HG03457 (cell line): ENCODE data around the gene WTAP.
"Not testable (repeated sequence)": the region's sequence is repeated elsewhere in the genome, so short reads cannot be mapped to it uniquely, and the experiment has no call there.

Source experiments
- ATAC-seq: cut with Tn5 transposase; IDR thresholded peaks from one replicate; pipeline ENCODE4 v1.9.1; 2021; ENCODE audit warnings: moderate number of reproducible peaks; ENCODE audit not compliant: unreplicated experiment

WTAP gene

DNA sequence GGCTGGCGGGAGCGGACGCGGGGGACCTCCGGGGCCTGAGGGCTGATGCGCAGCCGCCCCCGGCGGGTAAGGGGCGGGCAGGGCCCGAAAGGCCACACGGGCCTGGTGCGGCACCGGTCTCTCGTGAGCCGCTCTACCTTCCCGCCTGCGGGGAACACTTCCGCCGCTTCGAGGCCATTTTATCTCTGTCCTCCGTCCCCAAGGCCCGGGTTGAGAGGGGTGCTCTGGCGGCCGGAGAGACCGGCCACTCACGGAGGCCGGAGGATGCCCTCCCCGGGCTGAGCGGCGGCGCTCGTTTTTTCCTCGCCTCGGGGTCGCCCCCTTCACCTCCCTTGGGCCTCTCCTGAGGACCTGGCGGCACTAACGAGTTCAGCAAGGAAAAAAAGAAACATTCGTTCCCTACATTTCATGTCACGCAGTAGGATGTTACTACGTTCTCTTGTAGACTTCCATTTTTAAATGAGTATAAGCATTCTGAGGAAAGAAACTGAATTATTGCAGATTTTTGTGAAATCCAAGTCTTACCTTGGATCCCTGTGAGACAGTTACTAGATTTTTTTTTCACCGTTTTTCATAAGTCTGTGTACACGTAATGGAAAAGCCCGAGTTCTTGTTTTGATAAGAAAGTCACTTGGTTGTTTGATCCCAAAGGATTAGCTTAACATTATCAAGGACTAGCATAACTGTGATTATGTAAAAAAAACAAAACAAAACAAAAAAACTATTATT, 575 bp downstream of the WTAP start:
- ATAC-seq, result peak; percentile 27

GRCh38 chr6:159728531-159728964, 1.2 kb downstream of the WTAP start:
- ATAC-seq, result no peak

DNA sequence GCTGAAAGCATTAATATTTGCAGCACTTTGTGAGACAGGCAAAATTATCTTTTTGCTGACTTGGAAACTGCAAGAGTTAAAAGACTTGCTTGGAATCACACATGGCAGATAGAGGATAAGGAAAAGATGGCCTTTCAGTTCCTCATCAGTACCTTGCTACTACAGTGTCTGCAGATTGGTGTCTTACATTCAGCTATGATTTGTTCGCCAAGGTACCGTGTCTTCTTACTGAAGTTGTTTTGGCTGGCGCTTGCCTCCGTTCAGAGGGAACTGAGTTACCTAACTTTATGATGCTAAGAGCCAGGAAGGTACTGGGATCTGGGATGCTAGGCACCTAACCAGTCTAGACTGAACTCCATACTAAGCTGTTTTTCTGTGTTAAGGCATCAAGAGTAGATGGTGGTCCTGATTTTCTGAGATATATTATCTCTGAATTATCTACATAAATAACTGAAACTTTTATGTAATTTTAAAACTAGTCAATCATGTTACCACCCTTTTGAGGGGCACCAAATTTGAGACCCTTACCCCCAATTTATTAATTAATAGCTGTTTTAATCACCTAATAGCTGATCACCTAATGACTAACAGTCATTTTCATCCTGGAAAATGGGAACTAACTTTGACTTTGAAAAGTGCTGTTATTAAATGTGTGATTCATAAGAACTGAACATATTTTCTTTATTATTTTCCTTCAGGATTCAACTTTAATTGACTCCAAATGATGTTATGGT, 2.5 kb downstream of the WTAP start:
- ATAC-seq, result no peak

- no peak for ATAC-seq
Measured at GRCh38 chr6:159730332-159730676, 3.0 kb downstream of the WTAP start.

GRCh38 chr6:159732550-159732949, 5.2 kb downstream of the WTAP start:
- ATAC-seq, result not testable (repeated sequence)

DNA sequence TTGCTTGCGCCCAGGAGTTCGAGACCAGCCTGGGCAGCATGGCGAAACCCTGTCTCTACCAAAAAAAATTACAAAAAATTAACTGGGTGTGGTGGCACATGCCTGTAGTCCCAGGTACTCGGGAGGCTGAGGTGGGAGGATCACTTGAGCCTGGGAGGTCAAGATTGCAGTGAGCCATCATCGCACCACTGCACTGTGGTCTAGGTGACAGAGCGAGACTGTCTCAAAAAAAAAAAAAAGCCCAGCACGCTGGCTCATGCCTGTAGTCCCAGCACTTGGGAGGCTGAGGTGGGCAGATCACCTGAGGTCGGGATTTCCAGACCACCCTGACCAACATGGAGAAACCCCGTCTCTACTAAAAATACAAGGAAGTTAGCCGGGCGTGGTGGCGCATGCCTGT, 6.1 kb downstream of the WTAP start:
- ATAC-seq, result not testable (repeated sequence)

- ATAC-seq, result no peak
Measured at GRCh38 chr6:159736908-159737307, 9.6 kb downstream of the WTAP start.

GRCh38 chr6:159739341-159739740, 12.0 kb downstream of the WTAP start:
- ATAC-seq, result no peak

GRCh38 chr6:159742165-159742564, 14.9 kb downstream of the WTAP start:
- no peak for ATAC-seq

DNA sequence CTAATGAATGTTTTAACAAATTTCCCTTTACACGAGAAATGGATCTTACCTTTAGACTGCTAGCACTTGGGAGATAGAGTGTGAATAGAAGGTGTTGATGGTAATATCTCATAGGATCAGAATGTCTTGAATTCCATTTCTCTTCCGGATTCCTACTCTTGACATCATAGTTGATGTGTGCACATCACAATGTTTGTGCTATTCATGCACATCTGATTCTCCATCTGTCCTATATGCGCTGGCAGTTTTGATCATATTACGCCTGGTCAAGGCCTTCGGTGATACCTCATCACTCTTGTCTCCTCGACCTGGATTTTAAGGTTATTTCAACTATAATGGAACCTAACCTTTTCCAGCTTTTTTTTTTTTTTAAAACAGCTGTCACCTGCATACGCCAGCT, 17.8 kb downstream of the WTAP start:
- ATAC-seq, result no peak

- ATAC-seq, result no peak
Measured at GRCh38 chr6:159746759-159747158, 19.5 kb downstream of the WTAP start.

DNA sequence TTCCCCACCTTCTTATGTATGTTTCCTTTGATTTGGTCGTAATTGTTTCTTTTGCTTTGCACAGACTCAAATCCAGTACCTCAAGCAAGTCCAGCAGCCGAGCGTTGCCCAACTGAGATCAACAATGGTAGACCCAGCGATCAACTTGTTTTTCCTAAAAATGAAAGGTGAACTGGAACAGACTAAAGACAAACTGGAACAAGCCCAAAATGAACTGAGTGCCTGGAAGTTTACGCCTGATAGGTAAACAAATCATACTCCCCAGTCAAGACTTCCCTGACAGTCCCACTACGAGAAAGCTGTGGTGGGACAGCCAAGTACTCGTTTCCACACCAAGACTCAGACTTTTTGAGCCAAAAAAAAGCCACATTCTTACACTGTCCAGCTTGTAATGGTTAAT, 20.8 kb downstream of the WTAP start:
- ATAC-seq, result not testable (repeated sequence)

GRCh38 chr6:159751448-159751847, 24.1 kb downstream of the WTAP start:
- ATAC-seq, result no peak

DNA sequence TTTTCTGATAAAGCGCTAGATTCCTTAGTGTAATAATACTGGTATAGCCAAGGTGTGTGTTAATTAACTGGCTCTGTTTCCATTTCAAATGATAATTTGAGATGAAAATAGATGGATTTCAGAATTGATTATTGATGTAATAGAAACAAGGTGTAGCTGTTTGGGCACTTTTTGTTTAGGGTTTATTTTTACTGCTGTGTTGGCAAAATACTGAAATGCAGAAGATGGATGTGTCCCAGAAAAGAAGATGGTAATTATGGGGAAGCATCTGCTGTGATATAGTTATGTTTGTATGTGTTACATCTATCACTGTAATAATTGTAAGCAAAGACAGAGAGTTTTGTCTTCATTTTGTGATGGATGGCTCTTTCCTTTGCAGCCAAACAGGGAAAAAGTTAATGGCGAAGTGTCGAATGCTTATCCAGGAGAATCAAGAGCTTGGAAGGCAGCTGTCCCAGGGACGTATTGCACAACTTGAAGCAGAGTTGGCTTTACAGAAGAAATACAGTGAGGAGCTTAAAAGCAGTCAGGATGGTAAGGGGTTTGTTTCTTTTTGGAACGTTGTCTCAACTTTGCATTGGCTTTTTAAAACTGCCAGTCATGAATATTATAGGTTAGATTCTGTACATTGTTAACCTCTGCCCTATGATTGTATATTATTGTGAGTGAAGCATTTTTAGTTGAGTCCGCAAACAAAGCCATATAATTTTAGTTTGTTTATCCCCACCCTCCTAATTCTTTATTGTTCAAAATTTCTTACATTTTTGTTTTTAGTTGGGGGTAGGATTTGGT, 26.0 kb downstream of the WTAP start:
- no peak for ATAC-seq

GRCh38 chr6:159754401-159754800, 27.1 kb downstream of the WTAP start:
- ATAC-seq, result no peak

DNA sequence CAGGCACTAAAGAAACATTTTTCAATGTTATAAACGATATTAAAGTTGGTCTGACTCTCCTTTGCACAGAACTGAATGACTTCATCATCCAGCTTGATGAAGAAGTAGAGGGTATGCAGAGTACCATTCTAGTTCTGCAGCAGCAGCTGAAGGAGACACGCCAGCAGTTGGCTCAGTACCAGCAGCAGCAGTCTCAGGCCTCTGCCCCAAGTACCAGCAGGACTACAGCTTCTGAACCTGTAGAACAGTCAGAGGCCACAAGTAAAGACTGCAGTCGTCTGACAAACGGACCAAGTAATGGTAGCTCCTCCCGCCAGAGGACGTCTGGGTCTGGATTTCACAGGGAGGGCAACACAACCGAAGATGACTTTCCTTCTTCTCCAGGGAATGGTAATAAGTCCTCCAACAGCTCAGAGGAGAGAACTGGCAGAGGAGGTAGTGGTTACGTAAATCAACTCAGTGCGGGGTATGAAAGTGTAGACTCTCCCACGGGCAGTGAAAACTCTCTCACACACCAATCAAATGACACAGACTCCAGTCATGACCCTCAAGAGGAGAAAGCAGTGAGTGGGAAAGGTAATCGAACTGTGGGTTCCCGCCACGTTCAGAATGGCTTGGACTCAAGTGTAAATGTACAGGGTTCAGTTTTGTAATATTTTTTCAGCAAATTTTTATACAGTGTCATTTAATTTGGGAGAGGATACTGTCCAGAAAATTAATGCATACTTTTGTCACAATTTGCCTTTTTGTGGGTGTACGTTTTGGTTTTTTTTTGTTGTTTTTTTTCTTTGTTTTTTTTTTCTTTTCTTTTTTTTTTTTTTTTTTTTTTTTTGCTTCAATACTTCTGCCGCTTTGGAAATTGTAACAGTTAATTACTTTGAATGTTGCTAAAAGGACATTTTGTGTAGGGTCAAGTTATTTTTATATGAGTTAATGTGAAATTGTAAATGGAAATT, 27.9 kb downstream of the WTAP start:
- no peak for ATAC-seq

GRCh38 chr6:159756508-159756907, 29.2 kb downstream of the WTAP start:
- no peak for ATAC-seq

- ATAC-seq, result no peak
Measured at GRCh38 chr6:159758031-159759001, 31.0 kb downstream of the WTAP start.

DNA sequence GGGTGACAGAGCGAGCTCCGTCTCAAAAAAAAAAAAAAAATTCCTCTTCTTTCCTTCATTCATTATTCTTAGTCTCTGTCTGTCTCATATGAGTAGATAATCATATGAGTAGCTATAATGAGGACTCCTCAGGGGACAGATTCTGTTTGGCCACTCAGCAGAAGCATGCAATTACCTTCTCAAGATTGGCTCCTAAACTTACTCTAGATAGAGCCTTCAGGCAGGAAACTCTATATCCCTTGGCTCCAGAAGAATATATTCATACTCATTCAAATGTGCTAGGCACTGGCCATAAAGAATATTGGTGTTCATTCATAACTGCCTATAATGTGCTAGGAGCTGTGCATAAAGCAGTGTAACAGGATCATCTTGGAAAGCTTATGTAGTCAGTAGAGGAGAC, 32.3 kb downstream of the WTAP start:
- ATAC-seq, result no peak
